CD14-positive monocyte (primary cell): ENCODE measurements around the gene OR4D9. TPM values are rescaled to one million over a fixed set of nuclear protein-coding genes. Genes with fewer than 3 reads are reported as not detected.

Source experiments
- DNase-seq, 3 donors: peaks; one replicate each; pipeline ENCODE4 v3.0.0-alpha.2; 2011 to 2022
- H2AFZ ChIP-seq: 2 replicates; pipeline ENCODE4 v1.6.0; 2012; ENCODE audit warnings: mild to moderate bottlenecking, low read depth, low read length, inconsistent platforms; ENCODE audit not compliant: insufficient read depth, poor library complexity, severe bottlenecking
- H3K27ac ChIP-seq, 2 donors: 1 replicate in 1 of 2; 2 replicates in 1 of 2; pipeline ENCODE4 v1.5.1; 2012 to 2013; ENCODE audit warnings: low read length in 2 of 2, control low read depth in 1 of 2, inconsistent platforms in 1 of 2, low read depth in 1 of 2, mild to moderate bottlenecking in 1 of 2
- H3K27me3 ChIP-seq, 2 donors: one replicate each; pipeline versions ENCODE4 v1.6.0 to v1.6.1; 2011 to 2013; ENCODE audit warnings: low read length in 2 of 2; ENCODE audit not compliant: control insufficient read depth in 2 of 2, insufficient read depth in 2 of 2
- H3K36me3 ChIP-seq, 2 donors: replicated peaks in 1 of 2; 1 replicate in 1 of 2; 2 replicates in 1 of 2; pipeline versions ENCODE4 v1.5.1 to v1.6.1; 2012 to 2013; ENCODE audit warnings: low read length in 2 of 2, control low read depth in 1 of 2, inconsistent platforms in 1 of 2, mild to moderate bottlenecking in 1 of 2; ENCODE audit not compliant: insufficient read depth in 2 of 2, control insufficient read depth in 1 of 2
- H3K4me1 ChIP-seq, 2 donors: 1 replicate in 1 of 2; 2 replicates in 1 of 2; pipeline versions ENCODE4 v1.5.1 to v1.6.1; 2012 to 2013; ENCODE audit warnings: low read length in 2 of 2, control low read depth in 1 of 2, inconsistent platforms in 1 of 2, mild to moderate bottlenecking in 1 of 2, moderate library complexity in 1 of 2; ENCODE audit not compliant: insufficient read depth in 2 of 2, control insufficient read depth in 1 of 2
- H3K4me2 ChIP-seq: replicated peaks from 2 replicates; pipeline ENCODE3; 2012; ENCODE audit warnings: low read length, moderate library complexity, mild to moderate bottlenecking; ENCODE audit not compliant: poor library complexity, severe bottlenecking; ENCODE audit errors: extremely low read depth
- H3K4me3 ChIP-seq, 3 experiments: fragments of 200-600 bp in 1 of 3; sonication (generic) in 1 of 3; replicated peaks in 1 of 3; 1 replicate in 2 of 3; 2 replicates in 1 of 3; pipeline ENCODE4 v1.5.1; 2011 to 2013; ENCODE audit warnings: low read length in 3 of 3, mild to moderate bottlenecking in 3 of 3, control low read depth in 2 of 3, low read depth in 2 of 3, inconsistent platforms in 1 of 3, moderate library complexity in 1 of 3
- H3K79me2 ChIP-seq: 2 replicates; pipeline ENCODE4 v1.6.0; 2012; ENCODE audit warnings: mild to moderate bottlenecking, control low read depth, inconsistent platforms, low read length, moderate library complexity; ENCODE audit not compliant: insufficient read depth
- H3K9ac ChIP-seq: 2 replicates; pipeline ENCODE4 v1.6.0; 2017; ENCODE audit warnings: low read length, mild to moderate bottlenecking; ENCODE audit not compliant: insufficient read depth, poor library complexity, severe bottlenecking
- H3K9me3 ChIP-seq, 2 donors: replicated peaks in 1 of 2; 1 replicate in 1 of 2; 2 replicates in 1 of 2; pipeline versions ENCODE4 v1.5.1 to v1.6.1; 2012 to 2013; ENCODE audit warnings: low read length in 2 of 2, control low read depth in 1 of 2; ENCODE audit not compliant: control insufficient read depth in 1 of 2, insufficient read depth in 1 of 2
- H4K20me1 ChIP-seq: 2 replicates; pipeline ENCODE4 v1.6.0; 2012; ENCODE audit warnings: mild to moderate bottlenecking, low read length, control low read depth, moderate library complexity; ENCODE audit not compliant: insufficient read depth
- H3K27ac Mint-ChIP-seq, 7 donors: one replicate each; pipeline ENCODE4 v1.8.0; 2020; ENCODE audit warnings: mild to moderate bottlenecking in 7 of 7, mixed read lengths in 7 of 7, moderate library complexity in 6 of 7, inconsistent platforms in 2 of 7
- H3K27me3 Mint-ChIP-seq, 3 donors: one replicate each; pipeline ENCODE4 v1.8.0; 2021 to 2022; ENCODE audit warnings: low read depth in 3 of 3, mild to moderate bottlenecking in 3 of 3, mixed read lengths in 3 of 3, moderate library complexity in 3 of 3, inconsistent platforms in 1 of 3
- H3K36me3 Mint-ChIP-seq, 2 donors: one replicate each; pipeline ENCODE4 v1.8.0; 2020; ENCODE audit warnings: mixed read lengths in 2 of 2, inconsistent platforms in 1 of 2, mild to moderate bottlenecking in 1 of 2
- H3K4me1 Mint-ChIP-seq: one replicate; pipeline ENCODE4 v1.8.0; 2020; ENCODE audit warnings: mild to moderate bottlenecking, mixed read lengths
- H3K4me3 Mint-ChIP-seq, 2 donors: one replicate each; pipeline ENCODE4 v1.8.0; 2020; ENCODE audit warnings: mild to moderate bottlenecking in 2 of 2, mixed read lengths in 2 of 2, moderate library complexity in 1 of 2
- H3K9me3 Mint-ChIP-seq, 7 donors: one replicate each; pipeline ENCODE4 v1.8.0; 2020 to 2022; ENCODE audit warnings: mixed read lengths in 7 of 7, mild to moderate bottlenecking in 6 of 7, moderate library complexity in 6 of 7, inconsistent platforms in 2 of 7
- CTCF ChIP-seq: fragments of 200-600 bp; IDR thresholded peaks from one replicate; pipeline ENCODE4 v1.8.0; 2022; ENCODE audit warnings: antibody characterized with exemption, mild to moderate bottlenecking
- WGBS: methylation state at CpG from one replicate; pipeline ENCODE4 v1.1.5; 2013; ENCODE audit warnings: missing lambda C conversion rate; ENCODE audit not compliant: insufficient coverage; 5-methylcytosine and 5-hydroxymethylcytosine counted together
- intact Hi-C, 2 donors: fragments of 100-400 bp; cut with micrococcal nuclease; formaldehyde crosslinking; loops; one replicate each; pipeline versions ENCODE4 v1.15.0 to v1.15.1; 2023
- polyA plus RNA-seq, 3 donors: library from polyadenylated mRNA; depleted of rRNA in 1 of 3; unstranded in 2 of 3; stranded (reverse) in 1 of 3; fragments of 300-500 nt in 2 of 3; fragments of >200 nt in 1 of 3; fragmentation: Illumina TruSeq in 2 of 3; gene quantifications; 1 replicate in 2 of 3; 2 replicates in 1 of 3; pipeline ENCODE4 v1.2.3, GENCODE V29; 2012 to 2021

Gene OR4D9
- polyA plus RNA-seq, 3 donors, result not detected

DNA sequence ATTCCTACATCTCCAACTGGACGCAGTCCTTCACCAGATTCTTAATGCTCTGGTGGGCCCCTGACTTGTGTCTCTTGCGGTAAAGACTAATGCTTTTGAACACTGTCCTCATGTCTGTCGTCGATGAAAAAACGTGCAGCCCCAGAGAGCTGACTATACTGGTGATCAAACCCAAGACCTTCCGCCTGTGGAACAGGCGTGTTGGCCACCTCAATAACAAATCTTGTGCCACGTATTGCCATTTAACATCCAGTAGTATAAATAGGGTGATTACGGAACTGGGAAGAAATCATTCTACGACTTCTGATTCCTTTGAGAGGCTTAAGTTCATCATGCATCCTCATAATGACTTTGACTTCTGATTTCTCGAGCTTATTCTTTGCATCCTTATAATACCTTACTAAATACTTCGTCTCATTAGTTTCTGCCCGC is 45.6 kb downstream of the OR4D9 start:
- intact Hi-C loops, result no loop called here
- peaks cover 42 to 53% (median 44%) of the 10 kb centered on the region in 3 donors for H3K27me3 Mint-ChIP-seq

GRCh38 chr11:59558270-59558643 is 46.9 kb downstream of the OR4D9 start:
- peaks cover 0 to 3% of the 10 kb centered on the region in 2 donors for H3K36me3 Mint-ChIP-seq
- Histone ChIP-seq H3K4me2 (peak overlapping the region; percentile 72), H3K36me3 (no peaks in the 10 kb centered on the region), H3K9me3 (peaks cover 0 to 6% of the 10 kb centered on the region in 2 donors), H3K27ac (no peak overlapping the region), H2AFZ (no peak overlapping the region), H3K79me2 (no peaks in the 10 kb centered on the region), H3K9ac (no peak overlapping the region), H3K4me1 (peaks cover 44 to 58% of the 10 kb centered on the region in 2 donors), H3K27me3 (peaks cover 16 to 35% of the 10 kb centered on the region in 2 donors), H3K4me3 (peak overlapping the region in 1 of 3 experiments; percentile 64), H4K20me1 (no peaks in the 10 kb centered on the region)
- 30% methylated on average over 4 of the region's 7 CpGs for WGBS
- H3K4me3 Mint-ChIP-seq, result peak overlapping the region in 1 of 2 donors; percentile 90
- DNase-seq, result no peak
- intact Hi-C loops, result no loop called here
- peak overlapping the region in 1 of 7 donors; percentile 53 for H3K27ac Mint-ChIP-seq
- peaks cover 36 to 49% (median 42%) of the 10 kb centered on the region in 3 donors for H3K27me3 Mint-ChIP-seq
- TF ChIP-seq CTCF, result no peak
- H3K4me1 Mint-ChIP-seq, result peaks cover 57% of the 10 kb centered on the region
- H3K9me3 Mint-ChIP-seq, result peaks cover 2 to 18% (median 10%) of the 10 kb centered on the region in 7 donors

More for the DNA sequence above, 45.6 kb downstream of the OR4D9 start:
- Histone ChIP-seq H3K9ac (no peak overlapping the region), H3K4me3 (peak overlapping the region in 1 of 3 experiments; percentile 64), H3K27ac (no peak overlapping the region), H3K4me2 (peak overlapping the region; percentile 72), H3K9me3 (peaks cover 0 to 6% of the 10 kb centered on the region in 2 donors), H2AFZ (no peak overlapping the region), H3K4me1 (peaks cover 45 to 59% of the 10 kb centered on the region in 2 donors), H3K79me2 (no peaks in the 10 kb centered on the region), H3K36me3 (no peaks in the 10 kb centered on the region), H4K20me1 (no peaks in the 10 kb centered on the region), H3K27me3 (peaks cover 17 to 36% of the 10 kb centered on the region in 2 donors)
- no peak for TF ChIP-seq CTCF
- Mint-ChIP-seq H3K9me3 (peaks cover 2 to 18% (median 10%) of the 10 kb centered on the region in 7 donors), H3K36me3 (peaks cover 0 to 3% of the 10 kb centered on the region in 2 donors), H3K4me1 (peaks cover 58% of the 10 kb centered on the region), H3K4me3 (peak overlapping the region; percentile 70 to 90), H3K27ac (peak overlapping the region in 1 of 7 donors; percentile 58)
- WGBS, result 9% methylated on average over 6 of the region's 13 CpGs
- DNase-seq, result no peak
